HepG2 (cell line): ENCODE results near the gene PRKAG3. TPM values are rescaled to one million over a fixed set of nuclear protein-coding genes. Genes with fewer than 3 reads are reported as not detected.

Experiments
- ATAC-seq: fragments of 200-7000 bp; cut with Tn5 transposase; 3 replicates; pipeline ENCODE4 v1.9.1; 2020; ENCODE audit warnings: mild to moderate bottlenecking, moderate library complexity
- BruUV-seq: library from RNA; stranded (reverse); fragments of 400-500 nt; replicated peaks from 2 replicates; lab custom pipeline; 2021; lab: Mats Ljungman, UMichigan
- CTCF ChIA-PET: fragments of 300-600 bp; formaldehyde crosslinking; extraction: SDS; loops from one replicate; lab custom pipeline; 2021; ENCODE audit warnings: low total read pairs, inconsistent platforms, low intra/inter-chr PET ratio; lab: Yijun Ruan, JAX
- POLR2A ChIA-PET: fragments of 350-600 bp; sonication (Branson Sonifier 250); formaldehyde crosslinking; loops from one replicate; lab custom pipeline; 2020; ENCODE audit warnings: antibody characterized with exemption, inconsistent platforms; lab: Yijun Ruan, JAX
- DNase-seq: peaks from one replicate; pipeline ENCODE4 v3.0.0-alpha.2; 2015; ENCODE audit warnings: low spot score
- FAIRE-seq: peaks from 3 replicates; lab custom pipeline; 2011; peaks lifted over from hg19 to GRCh38; lab: Jason Lieb, UNC
- H2AFZ ChIP-seq: one replicate; pipeline ENCODE4 v1.6.1; 2011; ENCODE audit warnings: low read length, inconsistent platforms
- H3K27ac ChIP-seq: fragments of 300-600 bp; 3 replicates; pipeline ENCODE4 v1.8.0; 2011; ENCODE audit warnings: mixed run types, mild to moderate bottlenecking, mixed read lengths, low read length, inconsistent platforms; ENCODE audit not compliant: insufficient read depth; ENCODE audit errors: extremely low read length
- H3K27me3 ChIP-seq, 2 experiments: fragments of 200-600 bp in 1 of 2; 2 replicates in 1 of 2; 3 replicates in 1 of 2; pipeline versions ENCODE4 v1.6.0 to v1.8.0; 2011; ENCODE audit warnings: low read length in 2 of 2, mild to moderate bottlenecking in 2 of 2, moderate library complexity in 2 of 2, inconsistent platforms in 1 of 2; ENCODE audit not compliant: insufficient read depth in 2 of 2, control insufficient read depth in 1 of 2
- H3K36me3 ChIP-seq, 2 experiments: fragments of 200-600 bp in 1 of 2; replicated peaks in 1 of 2; 2 replicates in 1 of 2; 3 replicates in 1 of 2; pipeline versions ENCODE4 v1.5.1 to v1.8.0; 2011; ENCODE audit warnings: low read length in 2 of 2, inconsistent platforms in 1 of 2; ENCODE audit not compliant: insufficient read depth in 2 of 2, control insufficient read depth in 1 of 2
- H3K4me1 ChIP-seq: 2 replicates; pipeline ENCODE4 v1.5.1; 2012; ENCODE audit warnings: low read length, inconsistent platforms; ENCODE audit not compliant: insufficient read depth
- H3K4me2 ChIP-seq: 2 replicates; pipeline ENCODE4 v1.6.0; 2011; ENCODE audit warnings: low read depth, low read length, inconsistent platforms
- H3K4me3 ChIP-seq, 3 experiments: fragments of 200-600 bp in 1 of 3; sonication (generic), shearing (Covaris generic) in 1 of 3; replicated peaks in 1 of 3; 2 replicates each; pipeline ENCODE4 v1.5.1; 2011 to 2016; ENCODE audit warnings: low read length in 3 of 3, inconsistent platforms in 2 of 3, low read depth in 2 of 3, mild to moderate bottlenecking in 2 of 3, control low read depth in 1 of 3, mixed read lengths in 1 of 3; ENCODE audit not compliant: insufficient read depth in 1 of 3
- H3K79me2 ChIP-seq: one replicate; pipeline ENCODE4 v1.6.1; 2011; ENCODE audit warnings: low read length, inconsistent platforms; ENCODE audit not compliant: insufficient read depth
- H3K9ac ChIP-seq: 2 replicates; pipeline ENCODE4 v1.6.0; 2011; ENCODE audit warnings: mild to moderate bottlenecking, low read depth, low read length, inconsistent platforms; ENCODE audit not compliant: insufficient read depth
- H3K9me3 ChIP-seq: 2 replicates; pipeline ENCODE4 v1.5.1; 2012; ENCODE audit warnings: mild to moderate bottlenecking, low read length
- H4K20me1 ChIP-seq: 2 replicates; pipeline ENCODE4 v1.6.0; 2011; ENCODE audit warnings: inconsistent platforms, mild to moderate bottlenecking, low read length, moderate library complexity; ENCODE audit not compliant: insufficient read depth
- ARHGAP35 ChIP-seq: sonication (generic); formaldehyde crosslinking; IDR thresholded peaks from 2 replicates; pipeline ENCODE4 v1.9.0; 2022; ENCODE audit warnings: mild to moderate bottlenecking, inconsistent platforms, moderate library complexity, missing genetic modification reagents, borderline replicate concordance
- ARID2 ChIP-seq: sonication (generic); formaldehyde crosslinking; IDR thresholded peaks from 2 replicates; pipeline ENCODE4 v1.8.1; 2022; ENCODE audit warnings: mild to moderate bottlenecking, missing genetic modification reagents, borderline replicate concordance
- HIC2 ChIP-seq: sonication (generic); formaldehyde crosslinking; IDR thresholded peaks from 2 replicates; pipeline ENCODE4 v1.9.0; 2022; ENCODE audit warnings: low read depth, missing genetic modification reagents
- IRF9 ChIP-seq: sonication (generic); formaldehyde crosslinking; IDR thresholded peaks from 2 replicates; pipeline ENCODE4 v1.8.0; 2022; ENCODE audit warnings: missing genetic modification reagents, mild to moderate bottlenecking, borderline replicate concordance
- JUNB ChIP-seq: sonication (generic); formaldehyde crosslinking; IDR thresholded peaks from 2 replicates; pipeline ENCODE4 v1.8.0; 2022; ENCODE audit warnings: missing genetic modification reagents, mild to moderate bottlenecking, borderline replicate concordance
- RXRB ChIP-seq: IDR thresholded peaks from 2 replicates; pipeline ENCODE4 v1.6.1; 2016; ENCODE audit warnings: borderline replicate concordance, missing genetic modification reagents, missing compliant biosample characterization
- SNRNP70 ChIP-seq: fragments of 200-400 bp; formaldehyde crosslinking; IDR thresholded peaks from 2 replicates; pipeline ENCODE4 v1.6.1; 2017; ENCODE audit warnings: mild to moderate bottlenecking, low read depth, low read length, moderate library complexity
- SRY ChIP-seq: sonication (generic); formaldehyde crosslinking; IDR thresholded peaks from 2 replicates; pipeline ENCODE4 v1.8.0; 2022; ENCODE audit warnings: mild to moderate bottlenecking, missing genetic modification reagents
- TCF12 ChIP-seq, 2 experiments: fragments of 450-650 bp in 1 of 2; sonication (generic) in 1 of 2; formaldehyde crosslinking in 1 of 2; IDR thresholded peaks; 2 replicates each; pipeline versions ENCODE4 v1.6.1 to v1.8.0; 2017 to 2022; ENCODE audit warnings: antibody characterized with exemption in 1 of 2, mild to moderate bottlenecking in 1 of 2, missing genetic modification reagents in 1 of 2, moderate library complexity in 1 of 2
- ZFP90 ChIP-seq: sonication (generic); formaldehyde crosslinking; IDR thresholded peaks from 2 replicates; pipeline ENCODE4 v1.8.0; 2022; ENCODE audit warnings: missing genetic modification reagents, mild to moderate bottlenecking, inconsistent platforms, borderline replicate concordance
- ZNF547 ChIP-seq: sonication (generic); formaldehyde crosslinking; IDR thresholded peaks from 2 replicates; pipeline ENCODE4 v1.5.1; 2020; ENCODE audit warnings: mild to moderate bottlenecking, missing genetic modification reagents
- ZNF629 ChIP-seq: sonication (generic); formaldehyde crosslinking; conservative IDR thresholded peaks from 2 replicates; pipeline ENCODE4 v1.5.0; 2020; ENCODE audit warnings: missing genetic modification reagents
- WGBS: methylation state at CpG from one replicate; pipeline ENCODE4 v1.1.6; 2017; ENCODE audit warnings: low lambda C conversion rate; 5-methylcytosine and 5-hydroxymethylcytosine counted together
- in situ Hi-C: cut with HindIII; loops from 2 replicates; pipeline ENCODE4 v1.10.0; 2017; ENCODE audit warnings: low pct_unique_long_range_greater_than_20kb; ENCODE audit not compliant: extremely low pct_ligation_motif_present
- intact Hi-C: fragments of 100-400 bp; cut with micrococcal nuclease; formaldehyde crosslinking; loops from one replicate; pipeline ENCODE4 v1.10.0; 2022; ENCODE audit not compliant: unreplicated experiment
- polyA plus RNA-seq, 8 experiments: library from polyadenylated mRNA; depleted of rRNA in 3 of 8; stranded (reverse) in 7 of 8; unstranded in 1 of 8; fragments of >200 nt; fragmentation: Illumina TruSeq in 4 of 8; extraction: Trizol in 4 of 8; gene quantifications; 2 replicates each; pipeline versions ENCODE4 v1.2.1 to v1.2.3, GENCODE V29; 2011 to 2016; ENCODE audit warnings: low read depth in 4 of 8, missing spikeins in 1 of 8, mixed read lengths in 1 of 8; ENCODE audit not compliant: insufficient read depth in 1 of 8
- total RNA-seq, 5 experiments: library from RNA; depleted of rRNA; stranded (reverse); fragments of >200 nt; fragmentation: Illumina TruSeq; extraction: Trizol; gene quantifications; 2 replicates each; pipeline ENCODE4 v1.2.3, GENCODE V29; 2016; ENCODE audit warnings: low read depth in 1 of 5

PRKAG3 gene
- total and polyA plus RNA-seq, 2 of the 13 experiments (the other 11 are each of a cell fraction or from before 2014, with no cell fraction given): not detected

- TF ChIP-seq TCF12 (IDR thresholded peaks at IDR 0.05) (no peak), TCF12 (CRISPR knock-in tag; IDR thresholded peaks at IDR 0.05) (no peak)
These were observed 48.1 kb upstream of the PRKAG3 start (continued) for GRCh38 chr2:218879776-218880101.

- ChIA-PET CTCF (no interaction called here), POLR2A (no interaction called here)
- ATAC-seq (no peak), FAIRE-seq (no peak), DNase-seq (no peak)
- Histone ChIP-seq H3K36me3 (no peaks in the 10 kb centered on the region), H3K27ac (no peak overlapping the region), H3K9ac (no peak overlapping the region), H4K20me1 (peaks cover 8% of the 10 kb centered on the region; the same call in 1 of the 2 replicates), H3K4me1 (peaks cover 13% of the 10 kb centered on the region), H3K27me3 (peaks cover 29 to 89% of the 10 kb centered on the region in 2 experiments; a peak in 4 of 5 replicates), H3K9me3 (no peaks in the 10 kb centered on the region), H3K79me2 (no peaks in the 10 kb centered on the region), H3K4me3 (no peak overlapping the region), H3K4me2 (no peak overlapping the region), H2AFZ (no peak overlapping the region)
- intact Hi-C loops: no loop called here
- in situ Hi-C loops: no loop called here
- TF ChIP-seq ZNF629 (CRISPR knock-in tag): peak; percentile 85
- TF ChIP-seq ZNF547 (CRISPR knock-in tag): no peak
- 17% methylated on average over 16 of the region's 16 CpGs for WGBS
- BruUV-seq: no TSS peak
These were observed 47.5 kb upstream of the PRKAG3 start for GRCh38 chr2:218878926-218879761.

GRCh38 chr2:218878486-218878885, 46.9 kb upstream of the PRKAG3 start:
- no TSS peak for BruUV-seq
- Histone ChIP-seq H3K27ac (no peak overlapping the region), H3K36me3 (no peaks in the 10 kb centered on the region), H2AFZ (no peak overlapping the region), H3K4me1 (0 out of 2 replicates have a peak, but pooled peaks cover 9% of the 10 kb centered on the region), H3K4me3 (no peak overlapping the region), H3K4me2 (no peak overlapping the region), H3K79me2 (no peaks in the 10 kb centered on the region), H3K27me3 (peaks cover 27 to 91% of the 10 kb centered on the region in 2 experiments; a peak in 4 of 5 replicates), H3K9ac (no peak overlapping the region), H3K9me3 (no peaks in the 10 kb centered on the region), H4K20me1 (peaks cover 8% of the 10 kb centered on the region; the same call in 1 of the 2 replicates)
- ATAC-seq (no peak), DNase-seq (no peak), FAIRE-seq (no peak)
- ChIA-PET POLR2A (no interaction called here), CTCF (no interaction called here)
- 33% methylated on average over 6 of the region's 6 CpGs for WGBS
- intact Hi-C loops: no loop called here
- in situ Hi-C loops: no loop called here
- TF ChIP-seq ZFP90 (CRISPR knock-in tag) (no peak), ARHGAP35 (no peak), HIC2 (CRISPR knock-in tag) (no peak), RXRB (no peak), JUNB (CRISPR knock-in tag) (no peak), ARID2 (CRISPR knock-in tag) (no peak), SRY (CRISPR knock-in tag) (no peak), SNRNP70 (no peak), IRF9 (CRISPR knock-in tag) (no peak)
